Right ventricle myocardium inferior (tissue), 1 donor: ENCODE measurements around the gene TAGLN2. TPM values are rescaled to one million over a fixed set of nuclear protein-coding genes. Genes with fewer than 3 reads are reported as not detected.

Experiments used
- ATAC-seq: fragments of 200-7000 bp; cut with Tn5 transposase; one replicate; pipeline ENCODE4 v1.9.1; 2020; ENCODE audit warnings: mild to moderate bottlenecking, moderate library complexity
- DNase-seq: peaks from one replicate; pipeline ENCODE4 v3.0.0; 2021; ENCODE audit errors: missing footprints
- intact Hi-C: fragments of 100-400 bp; cut with DNase I; formaldehyde crosslinking; loops from one replicate; pipeline ENCODE4 v1.11.0; 2022
- total RNA-seq: library from RNA; stranded (reverse); fragmentation: NEBNext Ultra II Directional; extraction: Animal tissue kit (Norgen Biotek cat#: 25700); gene quantifications from one replicate; pipeline ENCODE4 v1.2.1, GENCODE V29; 2021
- donor health status: DM: no; HTN: yes; CAD: no; lungs with severe emphysema.

Gene TAGLN2
- total RNA-seq, 1 donor from 2014 or later: 143 TPM

- intact Hi-C loops: no loop called here
- ATAC-seq (no peak), DNase-seq (no peak)
Measured at GRCh38 chr1:159938905-159939677, 13.8 kb upstream of the TAGLN2 start.

GRCh38 chr1:159938211-159938852 is 13.0 kb upstream of the TAGLN2 start:
- DNase-seq (no peak), ATAC-seq (no peak)
- intact Hi-C loops: no loop called here

- no peak for DNase-seq
- no peak for ATAC-seq
- intact Hi-C loops: no loop called here
Measured at GRCh38 chr1:159937054-159937750, 11.9 kb upstream of the TAGLN2 start.

GRCh38 chr1:159936273-159936904 is 11.1 kb upstream of the TAGLN2 start:
- ATAC-seq (peak; percentile 45), DNase-seq (peak; percentile 86)
- intact Hi-C loops: loop anchor here (1.0 kb wide), 1 partner anchor 71 kb away; no protein-coding TSS in a partner anchor

GRCh38 chr1:159935719-159936272 is 10.5 kb upstream of the TAGLN2 start:
- no peak for DNase-seq
- intact Hi-C loops: loop anchor here (1.0 kb wide), 1 partner anchor 72 kb away; no protein-coding TSS in a partner anchor
- no peak for ATAC-seq

GRCh38 chr1:159935305-159935704 is 10.0 kb upstream of the TAGLN2 start:
- DNase-seq: no peak
- ATAC-seq: no peak
- intact Hi-C loops: no loop called here

- DNase-seq (no peak), ATAC-seq (no peak)
- intact Hi-C loops: no loop called here
Measured at GRCh38 chr1:159934136-159935039, 9.1 kb upstream of the TAGLN2 start.

GRCh38 chr1:159933347-159933746 is 8.0 kb upstream of the TAGLN2 start:
- intact Hi-C loops: no loop called here
- no peak for ATAC-seq

GRCh38 chr1:159932296-159933285 is 7.3 kb upstream of the TAGLN2 start:
- no peak for DNase-seq
- intact Hi-C loops: no loop called here
- no peak for ATAC-seq

More at GRCh38 chr1:159933347-159933746, 8.0 kb upstream of the TAGLN2 start:
- no peak for DNase-seq

GRCh38 chr1:159931795-159932173 is 6.5 kb upstream of the TAGLN2 start:
- no peak for DNase-seq
- intact Hi-C loops: no loop called here
- ATAC-seq: no peak

- no peak for ATAC-seq
- intact Hi-C loops: no loop called here
- no peak for DNase-seq
Measured at GRCh38 chr1:159931101-159931794, 5.9 kb upstream of the TAGLN2 start.

GRCh38 chr1:159930634-159931033 is 5.3 kb upstream of the TAGLN2 start:
- ATAC-seq: no peak
- intact Hi-C loops: no loop called here
- no peak for DNase-seq

GRCh38 chr1:159930216-159930615 is 4.9 kb upstream of the TAGLN2 start:
- ATAC-seq: no peak
- DNase-seq: no peak
- intact Hi-C loops: no loop called here

- ATAC-seq: no peak
- no peak for DNase-seq
- intact Hi-C loops: loop anchor here (5.0 kb wide), 1 partner anchor 37 kb away; no protein-coding TSS in a partner anchor
Measured at GRCh38 chr1:159929155-159930051, 4.1 kb upstream of the TAGLN2 start.

GRCh38 chr1:159928491-159929050 is 3.3 kb upstream of the TAGLN2 start:
- no peak for DNase-seq
- ATAC-seq: no peak
- intact Hi-C loops: loop anchor here (5.0 kb wide), 1 partner anchor 36 kb away; no protein-coding TSS in a partner anchor
